GM20431 (cell line): ENCODE results near the gene PDYN.

Experiments used
- in situ Hi-C: fragments of 300-500 bp; cut with MseI, MboI; formaldehyde crosslinking; loops from one replicate; pipeline ENCODE4 v1.15.0; 2020; ENCODE audit warnings: low sequenced_read_pairs; ENCODE audit not compliant: unreplicated experiment

PDYN gene

GRCh38 chr20:1997483-1998192 lies 3.8 kb upstream of the PDYN start:
- in situ Hi-C loops, result loop anchor here (25.0 kb wide), 1 partner anchor 165 kb away; no protein-coding TSS in a partner anchor

DNA sequence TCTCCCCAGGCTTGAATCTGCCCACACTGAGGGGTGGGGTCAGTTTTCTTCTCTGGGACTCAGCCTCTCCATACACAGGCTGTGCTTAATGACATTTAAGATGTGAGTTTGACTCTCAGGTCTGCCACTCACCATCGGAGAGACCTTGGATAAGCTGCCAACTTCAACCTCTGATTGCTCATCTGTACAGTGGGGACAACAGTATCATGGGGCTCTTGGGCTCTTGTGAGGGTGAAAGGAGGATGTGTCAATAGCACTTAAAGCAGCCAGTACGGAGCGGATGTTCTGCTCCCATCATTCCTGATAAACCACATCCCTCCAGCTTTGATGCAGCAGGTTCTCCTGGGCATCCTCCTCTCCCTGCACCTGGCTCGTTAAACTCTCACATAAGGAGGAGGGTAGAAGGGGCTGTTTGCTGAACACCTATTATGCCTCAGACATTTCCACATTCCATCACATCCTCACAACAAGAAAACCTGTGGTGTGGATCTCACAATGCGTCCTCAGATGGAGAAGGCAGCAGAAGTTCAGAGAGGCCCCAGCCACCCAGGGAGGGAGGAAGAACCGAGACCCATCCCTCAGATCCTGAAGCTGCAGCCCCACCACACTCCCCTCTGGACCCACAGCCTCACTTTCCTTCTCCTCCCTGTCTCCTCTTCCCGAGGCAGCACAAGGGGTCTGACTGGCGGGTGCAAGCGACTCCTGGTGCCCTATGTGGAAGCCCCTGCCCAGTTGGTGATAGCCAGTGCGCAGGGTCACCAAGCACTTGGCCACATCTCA lies 1.9 kb upstream of the PDYN start:
- in situ Hi-C loops, result loop anchor here (25.0 kb wide), 1 partner anchor 167 kb away; no protein-coding TSS in a partner anchor

DNA sequence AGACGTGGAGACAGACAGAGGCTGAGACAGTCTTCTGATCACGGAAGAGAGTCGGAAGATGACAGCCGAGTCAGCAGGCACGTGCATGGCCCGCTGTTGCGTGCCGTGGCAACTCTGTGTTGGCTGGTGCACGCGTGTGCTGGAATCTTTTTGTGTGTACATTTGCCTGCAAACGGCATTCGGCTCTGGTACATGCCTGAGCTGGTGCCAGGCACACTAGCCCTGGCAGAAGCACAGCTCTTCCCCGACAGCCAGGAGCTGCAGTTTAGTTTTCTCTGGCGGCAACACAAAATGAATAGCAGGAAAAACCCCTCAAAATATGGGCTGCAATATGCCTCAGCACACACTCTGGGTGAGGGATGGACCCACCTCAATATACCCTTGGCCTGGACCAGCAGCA lies 769 bp upstream of the PDYN start:
- in situ Hi-C loops, result loop anchor here (25.0 kb wide), 1 partner anchor 168 kb away; no protein-coding TSS in a partner anchor

- in situ Hi-C loops, result loop anchor here (25.0 kb wide), 1 partner anchor 170 kb away; no protein-coding TSS in a partner anchor
These were observed 1.3 kb downstream of the PDYN start for GRCh38 chr20:1992359-1993110.

- in situ Hi-C loops, result loop anchor here (25.0 kb wide), 1 partner anchor 174 kb away; no protein-coding TSS in a partner anchor
These were observed 6.0 kb downstream of the PDYN start for GRCh38 chr20:1987826-1988225.

DNA sequence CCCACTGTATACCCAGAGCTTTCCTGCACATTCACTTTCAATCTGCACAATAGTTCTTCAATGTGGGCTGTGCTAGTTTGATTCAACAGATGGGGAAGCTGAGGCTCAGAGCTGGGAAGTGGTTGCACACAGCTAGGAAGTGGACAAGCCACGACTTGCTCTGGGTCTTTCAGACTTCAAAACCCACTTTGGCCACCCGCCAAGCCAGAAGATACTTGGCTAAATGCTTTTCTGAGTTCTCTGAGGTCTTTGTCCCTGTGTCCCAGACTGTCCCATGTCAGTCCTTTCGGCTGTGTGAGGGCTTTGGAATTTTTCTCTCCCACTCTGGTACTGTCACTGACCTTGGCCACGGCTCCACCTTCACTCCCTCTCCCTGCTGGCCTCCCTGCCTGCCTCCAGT lies 10.6 kb downstream of the PDYN start:
- in situ Hi-C loops, result loop anchor here (25.0 kb wide), 1 partner anchor 179 kb away; no protein-coding TSS in a partner anchor

DNA sequence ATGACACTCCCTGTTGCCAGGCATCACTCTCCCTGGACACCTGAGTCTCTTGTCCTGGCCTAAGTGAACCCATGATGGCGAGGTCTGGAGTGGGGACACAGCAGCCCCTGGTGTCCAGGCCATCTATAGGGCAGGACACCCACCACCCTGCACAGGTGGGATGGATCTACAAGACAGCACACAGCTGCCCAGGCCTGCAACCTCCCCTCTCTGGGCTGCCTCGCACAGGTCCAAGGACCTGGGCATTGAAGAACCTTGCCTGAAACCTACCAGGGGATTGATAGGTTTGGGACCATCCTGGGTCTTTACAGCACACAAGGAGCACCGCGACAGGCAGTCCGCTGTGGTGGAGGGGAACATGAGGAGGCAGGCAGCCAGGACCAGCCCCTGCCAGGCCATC lies 11.2 kb downstream of the PDYN start:
- in situ Hi-C loops, result loop anchor here (25.0 kb wide), 1 partner anchor 180 kb away; no protein-coding TSS in a partner anchor

GRCh38 chr20:1979106-1979778 lies 14.6 kb downstream of the PDYN start:
- in situ Hi-C loops, result loop anchor here (25.0 kb wide), 1 partner anchor 183 kb away; no protein-coding TSS in a partner anchor

DNA sequence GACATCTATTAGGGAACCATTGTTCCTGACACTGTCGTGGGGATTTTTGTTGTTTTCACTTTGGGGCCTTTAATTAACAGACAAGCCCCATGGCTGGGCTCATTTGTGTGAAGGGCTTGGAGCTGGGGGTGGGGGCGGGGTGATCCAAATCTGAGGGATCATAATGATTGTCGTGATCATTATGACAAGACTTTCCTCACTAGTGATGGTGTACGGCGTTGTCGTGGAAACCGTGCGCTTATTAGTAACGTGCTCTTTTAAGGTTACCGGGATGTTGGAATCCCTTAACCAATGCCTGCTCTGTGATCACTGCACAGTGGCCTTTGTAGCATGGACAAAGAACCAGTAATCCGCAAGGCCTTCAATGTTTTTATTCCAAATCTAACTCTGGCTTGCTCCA lies 18.6 kb downstream of the PDYN start:
- in situ Hi-C loops, result loop anchor here (25.0 kb wide), 1 partner anchor 187 kb away; no protein-coding TSS in a partner anchor

- in situ Hi-C loops, result no loop called here
These were observed 20.0 kb downstream of the PDYN start for GRCh38 chr20:1973601-1974440.

GRCh38 chr20:1971893-1972586 lies 21.8 kb downstream of the PDYN start:
- in situ Hi-C loops, result no loop called here

DNA sequence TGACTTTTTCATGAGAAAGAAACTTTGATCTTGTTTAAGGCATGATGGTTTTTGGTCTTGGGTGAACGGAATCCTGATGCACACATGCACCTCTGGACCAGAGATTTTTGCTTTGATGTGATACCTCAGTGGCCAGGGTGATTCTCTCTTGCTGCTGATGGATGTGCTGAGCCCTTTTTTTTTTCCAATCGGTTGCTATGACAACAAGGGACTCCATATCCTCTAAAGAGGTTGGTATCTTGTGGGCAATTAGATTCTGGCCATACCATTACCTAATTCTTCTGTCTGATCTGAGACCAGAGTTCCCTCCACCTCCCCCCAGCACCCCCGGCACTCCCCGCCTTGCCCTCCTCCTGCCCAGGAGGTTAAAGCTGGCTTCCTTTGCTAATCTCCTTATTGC lies 24.9 kb downstream of the PDYN start:
- in situ Hi-C loops, result no loop called here

GRCh38 chr20:1965520-1966351 lies 28.1 kb downstream of the PDYN start:
- in situ Hi-C loops, result no loop called here

- in situ Hi-C loops, result no loop called here
These were observed 29.0 kb downstream of the PDYN start for GRCh38 chr20:1964659-1965405.

GRCh38 chr20:1964061-1964460 lies 29.8 kb downstream of the PDYN start:
- in situ Hi-C loops, result no loop called here

- in situ Hi-C loops, result no loop called here
These were observed 32.5 kb downstream of the PDYN start for GRCh38 chr20:1961374-1961773.

GRCh38 chr20:1959156-1959555 lies 34.7 kb downstream of the PDYN start:
- in situ Hi-C loops, result no loop called here
